ENCODE data around the gene ASB2. TPM values are rescaled to one million over a fixed set of nuclear protein-coding genes. Genes with fewer than 3 reads are reported as not detected.

ASB2 gene
- polyA plus RNA-seq, 1 experiment = 1.6 TPM

DNA sequence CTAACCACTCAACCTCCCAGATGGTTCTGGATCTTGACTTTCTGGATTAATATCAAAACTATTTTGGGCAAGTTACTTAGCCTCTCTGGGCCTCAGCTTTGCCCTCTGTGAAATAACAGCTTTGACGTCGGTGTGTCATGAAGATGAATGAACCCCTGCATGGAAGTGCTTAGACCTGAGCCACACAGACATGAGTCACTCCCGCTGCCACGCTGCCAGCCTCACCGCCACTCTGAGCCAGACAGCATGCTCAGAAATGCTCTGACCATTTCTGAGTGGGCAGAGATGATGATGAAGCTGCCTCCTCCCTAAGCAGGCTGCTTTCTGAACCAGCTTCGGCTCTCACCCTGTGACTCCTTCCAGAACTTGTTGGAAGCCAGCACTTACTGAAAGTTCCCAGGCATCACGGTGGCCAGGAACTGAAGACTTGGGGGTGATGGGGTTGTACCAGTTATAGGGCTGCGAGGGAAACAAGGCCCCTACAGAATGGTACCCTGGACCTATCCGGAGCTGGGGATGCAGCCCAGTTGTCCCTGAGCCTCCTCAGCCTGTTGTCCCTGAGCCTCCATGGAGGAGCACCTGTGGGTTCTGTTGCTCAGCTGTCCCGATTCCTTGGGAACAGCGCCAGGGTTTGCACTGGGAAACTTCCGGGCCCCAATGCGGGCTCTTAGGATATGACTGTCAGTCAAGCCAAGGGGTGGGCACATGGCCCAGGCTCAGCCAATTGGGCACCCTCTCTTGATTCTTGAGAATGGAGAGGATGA lies 18.7 kb upstream of the ASB2 start:
- peak overlapping the region; percentile 61 for H3K27ac ChIP-seq (ENCODE audit: low read depth, low read length)
- H3K27me3 ChIP-seq (ENCODE audit: control insufficient read depth, insufficient read depth, low read length) = peaks cover 5% of the 10 kb centered on the region
- H3K4me3 ChIP-seq (ENCODE audit: low read depth, low read length) = no peak overlapping the region
- no peaks in the 10 kb centered on the region for H3K9me3 ChIP-seq (ENCODE audit: control insufficient read depth, insufficient read depth, low read length)
- TF ChIP-seq, protein P1, sequence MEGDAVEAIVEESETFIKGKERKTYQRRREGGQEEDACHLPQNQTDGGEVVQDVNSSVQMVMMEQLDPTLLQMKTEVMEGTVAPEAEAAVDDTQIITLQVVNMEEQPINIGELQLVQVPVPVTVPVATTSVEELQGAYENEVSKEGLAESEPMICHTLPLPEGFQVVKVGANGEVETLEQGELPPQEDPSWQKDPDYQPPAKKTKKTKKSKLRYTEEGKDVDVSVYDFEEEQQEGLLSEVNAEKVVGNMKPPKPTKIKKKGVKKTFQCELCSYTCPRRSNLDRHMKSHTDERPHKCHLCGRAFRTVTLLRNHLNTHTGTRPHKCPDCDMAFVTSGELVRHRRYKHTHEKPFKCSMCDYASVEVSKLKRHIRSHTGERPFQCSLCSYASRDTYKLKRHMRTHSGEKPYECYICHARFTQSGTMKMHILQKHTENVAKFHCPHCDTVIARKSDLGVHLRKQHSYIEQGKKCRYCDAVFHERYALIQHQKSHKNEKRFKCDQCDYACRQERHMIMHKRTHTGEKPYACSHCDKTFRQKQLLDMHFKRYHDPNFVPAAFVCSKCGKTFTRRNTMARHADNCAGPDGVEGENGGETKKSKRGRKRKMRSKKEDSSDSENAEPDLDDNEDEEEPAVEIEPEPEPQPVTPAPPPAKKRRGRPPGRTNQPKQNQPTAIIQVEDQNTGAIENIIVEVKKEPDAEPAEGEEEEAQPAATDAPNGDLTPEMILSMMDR (IDR thresholded peaks at IDR 0.05; ENCODE audit: low read depth, low read length) = no peak
- POLR2A ChIA-PET = no interaction called here
- peak; percentile 21 for DNase-seq (ENCODE audit: low read depth, low spot score)
- CTCF ChIA-PET = interaction anchor here (1.0 to 11.2 kb wide), 3 partner anchors 55 to 102 kb away, joined by 3 to 270 read pairs (median 35); no protein-coding TSS in a partner anchor

DNA sequence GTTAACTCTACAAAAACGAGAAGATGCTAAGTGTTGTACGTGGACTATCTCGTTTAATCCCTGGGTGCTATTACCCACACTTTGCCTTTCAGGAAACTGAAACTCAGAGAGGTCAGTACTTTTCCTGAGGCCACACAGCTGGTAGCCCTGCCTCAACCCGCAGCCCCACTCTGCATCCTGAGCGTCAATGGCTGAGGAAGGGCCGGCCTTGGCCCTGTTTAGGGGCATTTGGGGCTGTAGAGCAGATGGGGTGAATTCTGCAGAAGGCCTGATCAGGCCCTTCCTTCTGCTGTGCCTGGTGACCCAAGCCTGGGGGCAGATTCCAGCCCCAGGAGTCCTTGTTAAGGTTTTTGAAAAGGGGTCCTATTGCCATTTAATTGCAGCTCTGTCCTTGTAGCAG lies 17.0 kb upstream of the ASB2 start:
- Histone ChIP-seq H3K27me3 (ENCODE audit: control insufficient read depth, insufficient read depth, low read length) (peaks cover 3% of the 10 kb centered on the region), H3K4me3 (ENCODE audit: low read depth, low read length) (no peak overlapping the region), H3K9me3 (ENCODE audit: control insufficient read depth, insufficient read depth, low read length) (no peaks in the 10 kb centered on the region), H3K27ac (ENCODE audit: low read depth, low read length) (no peak overlapping the region)
- CTCF ChIA-PET = interaction anchor here (4.9 kb wide), 1 partner anchor 53 kb away, joined by 35 read pairs; no protein-coding TSS in a partner anchor
- DNase-seq (ENCODE audit: low read depth, low spot score) = no peak
- POLR2A ChIA-PET = interaction anchor here (0.5 kb wide), 1 partner anchor 181 kb away, joined by 6 read pairs; no protein-coding TSS in a partner anchor
- TF ChIP-seq, protein P1 (IDR thresholded peaks at IDR 0.05; ENCODE audit: low read depth, low read length) = no peak

DNA sequence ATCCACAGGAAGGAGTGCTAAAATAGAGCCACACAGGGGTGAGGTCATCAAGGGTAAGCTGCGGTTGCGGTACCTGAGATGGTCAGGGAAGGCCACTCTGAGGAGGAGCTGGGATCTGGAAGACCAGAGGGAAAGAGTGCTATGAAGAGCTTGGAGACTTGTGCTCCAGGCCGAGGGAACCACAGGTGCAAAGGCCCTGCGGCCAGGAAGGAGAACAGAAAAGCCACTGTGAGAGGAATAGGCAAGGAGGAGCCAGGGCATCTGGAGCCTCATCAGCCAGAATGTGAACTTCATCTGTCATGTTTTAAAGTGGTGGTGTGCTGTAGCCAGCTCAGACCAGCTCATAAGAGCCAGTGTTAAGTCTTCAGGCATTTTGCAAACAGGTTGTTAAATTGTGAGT lies 15.3 kb upstream of the ASB2 start:
- POLR2A ChIA-PET = no interaction called here
- no peaks in the 10 kb centered on the region; the same call in 1 of the 2 replicates for H3K9me3 ChIP-seq (ENCODE audit: control insufficient read depth, insufficient read depth, low read length)
- no peak for DNase-seq (ENCODE audit: low read depth, low spot score)
- CTCF ChIA-PET = interaction anchor here (0.9 to 4.9 kb wide), 4 partner anchors 12 to 145 kb away, joined by 3 to 35 read pairs (median 5); no protein-coding TSS in a partner anchor
- TF ChIP-seq, protein P1 (IDR thresholded peaks at IDR 0.05; ENCODE audit: low read depth, low read length) = no peak
- no peak overlapping the region for H3K27ac ChIP-seq (ENCODE audit: low read depth, low read length)
- no peak overlapping the region for H3K4me3 ChIP-seq (ENCODE audit: low read depth, low read length)
- H3K27me3 ChIP-seq (ENCODE audit: control insufficient read depth, insufficient read depth, low read length) = peaks cover 3% of the 10 kb centered on the region

DNA sequence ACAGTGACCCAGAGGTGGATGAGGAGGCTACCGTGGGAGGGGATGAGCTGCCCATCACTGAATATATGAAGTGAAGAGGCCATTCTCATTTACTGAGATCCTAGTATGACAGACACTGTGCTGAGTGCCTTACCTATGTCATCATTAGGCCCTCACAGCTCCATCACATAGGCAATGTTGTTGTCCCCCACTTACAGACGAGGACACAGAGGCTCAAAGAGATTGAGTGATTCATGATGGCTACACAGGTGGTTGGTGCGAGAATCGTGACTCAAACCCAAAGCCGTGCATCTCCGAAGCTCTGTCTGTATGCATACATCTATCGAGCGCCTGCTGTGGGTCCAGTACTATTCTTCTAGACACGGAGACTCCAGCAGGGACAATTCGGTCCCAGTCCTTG lies 14.8 kb upstream of the ASB2 start:
- H3K4me3 ChIP-seq (ENCODE audit: low read depth, low read length) = no peak overlapping the region
- peaks cover 3% of the 10 kb centered on the region for H3K27me3 ChIP-seq (ENCODE audit: control insufficient read depth, insufficient read depth, low read length)
- ChIA-PET CTCF (interaction anchor here (0.9 to 4.9 kb wide), 5 partner anchors 13 to 145 kb away, joined by 3 to 35 read pairs (median 5); no protein-coding TSS in a partner anchor), POLR2A (interaction anchor here (0.7 kb wide), 1 partner anchor 15 kb away, joined by 3 read pairs; the partner anchor contains the start of gene ASB2)
- H3K27ac ChIP-seq (ENCODE audit: low read depth, low read length) = no peak overlapping the region
- no peaks in the 10 kb centered on the region; the same call in 1 of the 2 replicates for H3K9me3 ChIP-seq (ENCODE audit: control insufficient read depth, insufficient read depth, low read length)
- DNase-seq (ENCODE audit: low read depth, low spot score) = no peak
- TF ChIP-seq, protein P1 (IDR thresholded peaks at IDR 0.05; ENCODE audit: low read depth, low read length) = no peak

- ChIA-PET CTCF (interaction anchor here (1.3 to 4.9 kb wide), 2 partner anchors 50 to 53 kb away, joined by 3 to 35 read pairs; no protein-coding TSS in a partner anchor), POLR2A (no interaction called here)
Observed at GRCh38 chr14:93989939-93990338, 13.6 kb upstream of the ASB2 start.

More at GRCh38 chr14:93989939-93990338, 13.6 kb upstream of the ASB2 start:
- H3K4me3 ChIP-seq (ENCODE audit: low read depth, low read length) = no peak overlapping the region
- no peaks in the 10 kb centered on the region; the same call in 1 of the 2 replicates for H3K9me3 ChIP-seq (ENCODE audit: control insufficient read depth, insufficient read depth, low read length)
- H3K27ac ChIP-seq (ENCODE audit: low read depth, low read length) = no peak overlapping the region
- DNase-seq (ENCODE audit: low read depth, low spot score) = no peak
- H3K27me3 ChIP-seq (ENCODE audit: control insufficient read depth, insufficient read depth, low read length) = peaks cover 3% of the 10 kb centered on the region
- TF ChIP-seq, protein P1 (IDR thresholded peaks at IDR 0.05; ENCODE audit: low read depth, low read length) = no peak

All from AG04450 (cell line).